ENCODE results near the gene EVI5L.

Gene EVI5L

DNA sequence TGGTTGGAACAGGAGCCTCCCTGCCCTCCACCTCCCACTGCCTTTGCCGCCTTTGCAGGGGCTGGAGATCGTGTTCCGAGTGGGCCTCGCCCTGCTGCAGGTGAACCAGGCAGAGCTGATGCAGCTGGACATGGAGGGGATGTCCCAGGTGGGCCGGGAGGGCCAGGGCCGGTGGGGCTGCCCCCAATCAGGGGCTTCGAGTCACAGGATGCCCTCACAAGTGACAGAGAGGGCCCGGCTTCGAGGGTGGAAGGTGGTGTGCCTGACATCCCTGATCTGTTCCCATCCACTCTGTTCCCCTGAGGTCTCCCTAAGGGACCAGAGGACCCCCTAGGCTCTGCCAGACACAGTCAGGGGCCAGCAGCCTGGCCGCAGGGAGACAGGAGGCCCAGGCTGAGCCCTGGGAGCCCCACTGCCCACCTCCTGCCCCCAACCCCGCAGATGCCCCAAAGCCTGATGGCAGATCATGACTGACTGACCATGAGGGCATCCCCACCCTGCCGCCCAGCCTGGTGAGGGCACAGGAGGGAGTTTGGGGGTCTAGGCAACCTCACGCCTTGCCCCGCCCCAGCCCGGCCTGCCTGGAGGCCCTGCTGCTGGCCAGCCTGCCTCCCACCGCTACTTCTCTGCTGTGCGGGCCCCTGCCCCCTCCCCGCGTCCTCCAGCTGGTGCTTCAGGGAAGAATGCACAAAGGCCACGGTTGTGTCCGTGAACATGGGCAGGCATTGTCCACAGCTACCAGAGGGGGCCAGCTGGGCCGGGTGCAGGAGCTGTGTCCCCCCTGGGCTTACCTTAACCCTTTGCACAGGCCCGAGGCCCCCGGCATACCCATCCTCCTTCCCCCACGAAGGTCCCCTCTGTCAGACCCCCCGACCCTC lies 21.8 kb downstream of the EVI5L start:
- H3K9ac ChIP-seq, result no peak overlapping the region
- H4K20me1 ChIP-seq, result peaks cover 0 to 54% (median 5%) of the 10 kb centered on the region in 11 experiments; a peak in 8 of 22 replicates
- no peak overlapping the region for H3K4me3 ChIP-seq
- H3K27me3 ChIP-seq, result no peaks in the 10 kb centered on the region; a peak in 1 of 22 replicates
- no peak overlapping the region for H3K27ac ChIP-seq
- no peaks in the 10 kb centered on the region; a peak in 1 of 22 replicates for H3K36me3 ChIP-seq
- H3K9me3 ChIP-seq (replicated peaks in 1 of 11), result no peaks in the 10 kb centered on the region
- H3K4me2 ChIP-seq, result no peak overlapping the region
- no peak for TF ChIP-seq Cebpa-rat (IDR thresholded peaks at IDR 0.05)
- H3K4me1 ChIP-seq, result peaks cover 0 to 28% (median 15%) of the 10 kb centered on the region in 10 experiments; a peak in 14 of 20 replicates

DNA sequence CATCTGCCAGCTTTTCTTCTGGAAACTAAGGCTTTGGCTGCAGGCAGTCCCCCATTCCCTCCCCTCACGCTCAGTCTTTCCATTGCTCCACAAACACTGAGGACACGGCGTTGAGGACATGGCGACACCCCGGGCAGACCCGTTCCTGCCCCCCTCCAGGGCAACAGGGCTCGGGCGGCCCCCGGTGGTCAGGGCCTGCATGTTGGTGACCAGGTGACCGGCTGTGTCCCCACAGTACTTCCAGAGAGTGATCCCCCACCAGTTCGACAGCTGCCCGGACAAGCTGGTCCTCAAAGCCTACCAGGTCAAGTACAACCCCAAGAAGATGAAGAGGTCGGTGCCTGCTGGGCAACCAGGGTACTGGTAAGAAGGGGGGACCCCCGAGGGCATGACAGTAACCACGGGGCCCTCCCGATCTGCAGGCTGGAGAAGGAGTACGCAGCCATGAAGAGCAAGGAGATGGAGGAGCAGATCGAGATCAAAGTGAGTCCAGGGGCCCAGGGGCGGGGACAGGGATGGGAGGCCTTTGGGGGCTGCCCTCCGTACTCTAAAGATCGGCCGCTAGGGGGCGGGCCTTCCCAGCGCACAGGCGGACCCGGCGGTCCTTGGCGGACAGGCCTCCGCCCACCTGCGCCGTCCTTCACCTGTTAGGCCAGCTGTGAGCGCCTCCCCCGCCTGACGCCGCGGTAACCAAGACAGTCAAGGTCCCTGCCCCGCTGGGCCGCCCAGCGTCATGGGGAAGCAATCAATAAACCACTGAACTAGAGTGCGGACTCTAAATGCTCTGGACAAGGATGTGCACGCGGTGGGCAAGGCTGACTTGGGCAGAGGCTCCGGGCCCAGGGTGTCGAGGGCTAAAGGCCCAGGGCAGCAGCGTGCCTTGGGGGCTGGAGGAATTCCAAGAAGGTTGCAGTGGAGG lies 23.1 kb downstream of the EVI5L start:
- Histone ChIP-seq H3K9me3 (replicated peaks in 1 of 11) (no peaks in the 10 kb centered on the region), H3K4me3 (no peak overlapping the region), H3K27me3 (peaks cover 0 to 10% (median 8%) of the 10 kb centered on the region in 11 experiments; a peak in 12 of 22 replicates), H3K36me3 (no peaks in the 10 kb centered on the region; a peak in 1 of 22 replicates), H3K4me1 (peaks cover 4 to 36% (median 22%) of the 10 kb centered on the region in 10 experiments; a peak in 19 of 20 replicates), H3K9ac (no peak overlapping the region), H4K20me1 (peaks cover 0 to 56% (median 6%) of the 10 kb centered on the region in 11 experiments; a peak in 9 of 22 replicates), H3K4me2 (peak overlapping the region in 7 of 11 experiments; percentile 6 to 54 (median 31); a peak in 7 of 22 replicates), H3K27ac (no peak overlapping the region)
- TF ChIP-seq Cebpa-rat (IDR thresholded peaks at IDR 0.05), result no peak

DNA sequence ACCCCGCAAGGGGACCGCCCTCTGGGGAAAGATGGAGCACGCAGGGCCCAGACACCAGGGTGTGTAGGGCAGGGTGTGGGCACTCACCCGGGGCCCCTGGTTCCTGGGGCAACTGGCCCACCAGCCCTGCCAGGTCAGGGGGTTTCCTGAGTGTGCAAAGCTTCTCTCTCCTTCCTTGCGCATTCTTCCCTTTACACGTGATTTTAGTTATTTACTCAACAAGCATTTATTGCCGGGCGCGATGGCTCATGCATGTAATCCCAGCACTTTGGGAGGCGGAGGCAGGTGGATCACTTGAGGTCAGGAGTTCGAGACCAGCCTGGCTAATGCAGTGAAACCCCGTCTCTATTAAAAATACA lies 23.7 kb downstream of the EVI5L start:
- Histone ChIP-seq H3K4me2 (peak overlapping the region in 4 of 11 experiments; percentile 6 to 48 (median 26); a peak in 3 of 22 replicates), H3K9ac (no peak overlapping the region), H4K20me1 (peaks cover 0 to 60% (median 6%) of the 10 kb centered on the region in 11 experiments; a peak in 9 of 22 replicates), H3K36me3 (no peaks in the 10 kb centered on the region; a peak in 1 of 22 replicates), H3K27ac (no peak overlapping the region), H3K4me3 (no peak overlapping the region), H3K4me1 (peaks cover 10 to 38% (median 28%) of the 10 kb centered on the region in 10 experiments; a peak in 19 of 20 replicates), H3K9me3 (replicated peaks in 1 of 11) (no peaks in the 10 kb centered on the region), H3K27me3 (peaks cover 0 to 16% (median 8%) of the 10 kb centered on the region in 11 experiments; a peak in 12 of 22 replicates)
- no peak for TF ChIP-seq Cebpa-rat (IDR thresholded peaks at IDR 0.05)

DNA sequence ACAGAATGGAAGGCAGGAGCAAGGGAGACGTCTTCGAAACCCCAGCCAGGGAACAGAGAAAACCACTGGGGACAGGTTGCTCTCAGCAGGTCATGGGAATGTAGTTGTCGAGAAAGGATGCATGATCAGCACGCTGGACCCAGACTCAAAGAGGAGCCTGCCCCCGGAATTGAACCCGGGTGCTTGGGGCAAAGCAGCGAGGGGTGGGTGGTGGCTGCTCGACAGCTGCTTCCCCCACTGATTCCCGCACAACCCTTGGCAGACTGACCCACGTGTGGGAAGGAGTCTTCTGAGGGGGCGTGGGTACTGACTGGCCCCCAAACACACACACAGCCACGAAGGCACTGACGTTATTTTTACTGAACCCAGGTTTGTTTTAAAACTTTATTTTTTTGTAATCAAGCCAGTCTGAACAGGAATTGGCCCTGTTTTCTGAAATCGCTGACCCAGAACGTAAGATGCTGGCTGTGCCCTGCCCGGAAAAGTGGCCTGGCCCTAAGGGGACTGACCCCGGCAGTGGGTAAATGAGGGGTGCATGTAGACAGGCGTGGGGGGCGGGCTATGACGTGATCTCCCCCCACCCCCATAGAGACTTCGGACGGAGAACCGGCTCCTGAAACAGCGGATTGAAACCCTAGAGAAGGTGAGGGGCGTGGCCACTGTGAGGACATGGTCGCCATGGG lies 25.5 kb downstream of the EVI5L start:
- Histone ChIP-seq H3K9me3 (replicated peaks in 1 of 11) (no peaks in the 10 kb centered on the region), H3K4me1 (peaks cover 10 to 36% (median 25%) of the 10 kb centered on the region in 10 experiments; a peak in 19 of 20 replicates), H4K20me1 (peaks cover 0 to 63% (median 5%) of the 10 kb centered on the region in 11 experiments; a peak in 9 of 22 replicates), H3K36me3 (no peaks in the 10 kb centered on the region), H3K4me3 (no peak overlapping the region), H3K9ac (no peak overlapping the region), H3K4me2 (no peak overlapping the region), H3K27ac (no peak overlapping the region), H3K27me3 (peaks cover 0 to 19% (median 9%) of the 10 kb centered on the region in 11 experiments; a peak in 12 of 22 replicates)
- TF ChIP-seq Cebpa-rat (IDR thresholded peaks at IDR 0.05), result no peak

DNA sequence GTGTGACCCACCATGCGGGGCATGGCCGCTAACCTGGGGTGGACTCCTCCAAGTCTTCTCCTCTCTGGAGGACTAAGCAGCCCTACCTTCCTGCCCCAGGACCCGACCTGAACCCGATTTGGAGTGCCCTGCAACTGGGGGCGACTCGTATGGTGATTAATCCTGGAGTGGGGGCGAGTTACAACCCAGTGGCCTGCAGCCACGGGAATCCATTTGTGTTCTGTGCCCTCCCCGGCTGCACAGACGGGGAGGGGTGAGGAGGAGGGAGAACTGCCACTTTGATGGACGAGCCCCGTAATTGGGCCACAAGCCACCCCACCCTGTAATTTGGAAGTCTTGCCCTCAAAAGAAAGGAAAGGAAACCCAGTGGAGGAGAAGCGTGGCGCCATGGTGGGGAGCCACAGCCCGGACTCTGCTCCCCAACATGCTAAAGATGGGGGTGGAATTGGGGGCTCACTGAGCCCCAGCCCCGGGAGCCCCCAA lies 26.1 kb downstream of the EVI5L start:
- no peak overlapping the region for H3K9ac ChIP-seq
- H3K36me3 ChIP-seq, result no peaks in the 10 kb centered on the region
- TF ChIP-seq Cebpa-rat (IDR thresholded peaks at IDR 0.05), result no peak
- peaks cover 0 to 63% (median 7%) of the 10 kb centered on the region in 11 experiments; a peak in 9 of 22 replicates for H4K20me1 ChIP-seq
- H3K4me3 ChIP-seq, result no peak overlapping the region
- no peaks in the 10 kb centered on the region for H3K9me3 ChIP-seq (replicated peaks in 1 of 11)
- H3K4me2 ChIP-seq, result no peak overlapping the region; a peak in 1 of 22 replicates
- no peak overlapping the region for H3K27ac ChIP-seq
- peaks cover 3 to 24% (median 13%) of the 10 kb centered on the region in 11 experiments; a peak in 20 of 22 replicates for H3K27me3 ChIP-seq
- peaks cover 10 to 37% (median 28%) of the 10 kb centered on the region in 10 experiments; a peak in 19 of 20 replicates for H3K4me1 ChIP-seq

DNA sequence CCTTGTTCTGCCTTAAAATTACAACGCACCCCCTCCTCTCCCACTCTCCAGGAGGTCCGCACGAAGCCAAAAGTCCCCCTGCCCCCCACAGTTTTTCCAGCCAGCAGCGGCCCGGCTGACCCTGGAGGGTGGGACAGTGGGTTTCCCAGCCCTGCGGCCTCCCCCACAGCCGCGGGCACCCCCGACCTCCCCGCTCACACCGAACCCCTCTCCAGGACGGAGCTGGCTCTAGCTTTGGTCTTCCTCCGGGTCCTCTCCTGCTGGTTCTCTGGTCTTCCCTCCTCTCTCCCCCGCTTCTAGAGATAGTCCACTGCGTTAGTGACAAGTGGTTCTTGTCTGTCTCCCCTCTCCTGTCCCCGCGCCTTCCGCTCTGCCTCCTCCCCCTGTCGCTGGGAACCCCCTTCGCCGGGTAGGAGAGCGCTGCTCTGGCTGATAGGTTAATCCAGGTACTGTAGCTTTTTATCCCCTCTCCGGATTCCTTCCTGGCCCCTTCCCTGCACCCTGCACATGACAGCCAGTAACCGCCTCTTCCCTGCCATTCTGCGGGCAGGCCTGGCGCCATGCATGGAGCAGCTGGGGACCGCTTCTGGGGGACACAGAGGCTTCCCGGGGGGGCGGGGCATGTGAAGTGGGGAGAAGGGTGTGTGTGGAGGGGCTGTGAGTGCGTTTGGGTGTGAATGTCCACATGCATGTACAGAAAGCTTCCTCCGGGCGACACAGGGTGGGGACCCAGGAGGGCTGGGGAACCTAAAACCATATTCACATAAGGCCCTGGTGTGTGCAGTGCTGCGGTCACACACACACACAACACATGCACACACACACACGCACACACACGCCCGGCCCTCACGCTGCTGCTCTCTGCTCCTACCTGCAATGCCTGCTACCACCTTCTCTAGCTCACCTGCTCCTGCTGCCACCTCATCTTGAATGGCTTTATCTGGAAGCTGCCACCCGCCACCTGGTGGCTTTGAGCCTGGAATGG lies 27.0 kb downstream of the EVI5L start:
- no peak overlapping the region for H3K4me3 ChIP-seq
- H3K9me3 ChIP-seq (replicated peaks in 1 of 11), result no peaks in the 10 kb centered on the region
- no peak for TF ChIP-seq Cebpa-rat (IDR thresholded peaks at IDR 0.05)
- H4K20me1 ChIP-seq, result peaks cover 0 to 64% (median 14%) of the 10 kb centered on the region in 11 experiments; a peak in 14 of 22 replicates
- peak overlapping the region in 5 of 11 experiments; percentile 74 to 88 (median 83); a peak in 5 of 22 replicates for H3K4me2 ChIP-seq
- no peak overlapping the region for H3K27ac ChIP-seq
- no peaks in the 10 kb centered on the region for H3K36me3 ChIP-seq
- H3K27me3 ChIP-seq, result peaks cover 12 to 33% (median 22%) of the 10 kb centered on the region in 11 experiments
- no peak overlapping the region for H3K9ac ChIP-seq
- peaks cover 19 to 45% (median 36%) of the 10 kb centered on the region in 10 experiments for H3K4me1 ChIP-seq

DNA sequence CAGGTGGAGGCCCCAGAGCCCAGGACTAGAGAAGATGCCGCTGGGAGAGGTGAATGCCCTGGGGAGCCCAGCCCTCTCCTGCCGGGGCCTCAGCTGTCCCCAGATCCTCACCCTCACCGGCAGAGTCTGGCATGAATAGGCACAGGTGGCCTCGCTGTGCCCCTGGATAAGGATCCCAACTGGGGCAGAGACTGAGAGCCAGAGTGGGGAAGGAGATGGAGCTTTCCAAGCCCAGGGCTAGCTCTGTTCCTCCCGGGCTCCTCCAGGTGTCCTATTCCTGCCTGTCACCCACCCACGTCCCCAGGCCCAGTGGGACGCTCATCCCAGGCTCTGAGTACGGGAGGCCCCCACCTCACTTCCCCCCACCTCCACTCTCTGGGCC lies 27.7 kb downstream of the EVI5L start:
- 0 out of 20 replicates have a peak overlapping the region, but pooled peaks of 1 of the 10 experiments have one; percentile 2 for H3K4me3 ChIP-seq
- peak overlapping the region; percentile 64 to 88 (median 75) for H3K4me2 ChIP-seq
- H3K9ac ChIP-seq, result peak overlapping the region in 6 of 11 experiments; percentile 10 to 50 (median 24); a peak in 5 of 22 replicates

More for the DNA sequence above, 27.7 kb downstream of the EVI5L start:
- Histone ChIP-seq H3K27ac (no peak overlapping the region), H4K20me1 (peaks cover 0 to 61% (median 17%) of the 10 kb centered on the region in 11 experiments; a peak in 14 of 22 replicates), H3K4me1 (peaks cover 22 to 50% (median 40%) of the 10 kb centered on the region in 10 experiments), H3K9me3 (replicated peaks in 1 of 11) (no peaks in the 10 kb centered on the region), H3K36me3 (no peaks in the 10 kb centered on the region), H3K27me3 (peaks cover 16 to 37% (median 26%) of the 10 kb centered on the region in 11 experiments)
- TF ChIP-seq Cebpa-rat (IDR thresholded peaks at IDR 0.05), result no peak

Data from BLaER1 treated with 17β-estradiol and CSF1 and Interleukin-3, amounts not matched to agents 10 nM and 100 nM (cell line).